Right lobe of liver (tissue), 6 donors: ENCODE measurements around the gene DDIAS. TPM values are rescaled to one million over a fixed set of nuclear protein-coding genes. Genes with fewer than 3 reads are reported as not detected.
"Not testable (repeated sequence)": the region's sequence is repeated elsewhere in the genome, so short reads cannot be mapped to it uniquely, and the experiment has no call there.

Experiments
- ATAC-seq, 4 donors: fragments of 200-7000 bp; cut with Tn5 transposase; one replicate each; pipeline ENCODE4 v1.9.1; 2020; ENCODE audit warnings: mild to moderate bottlenecking in 4 of 4, moderate library complexity in 4 of 4
- DNase-seq, 3 donors: peaks; one replicate each; pipeline ENCODE4 v3.0.0-alpha.2; 2020
- H3K27ac ChIP-seq, 3 donors: fragments of 200-600 bp; one replicate each; pipeline ENCODE4 v1.8.0; 2022
- H3K27me3 ChIP-seq, 2 donors: fragments of 200-600 bp; one replicate each; pipeline ENCODE4 v1.8.0; 2022
- H3K36me3 ChIP-seq, 4 donors: fragments of 200-600 bp; sonication (generic) in 1 of 4; one replicate each; pipeline versions ENCODE4 v1.5.1 to v1.8.0; 2017 to 2022; ENCODE audit warnings: control low read depth in 1 of 4
- H3K4me1 ChIP-seq, 4 donors: fragments of 200-600 bp; sonication (generic) in 1 of 4; one replicate each; pipeline versions ENCODE4 v1.5.1 to v1.8.0; 2017 to 2022; ENCODE audit warnings: control low read depth in 1 of 4
- H3K4me3 ChIP-seq, 3 donors: fragments of 200-600 bp; one replicate each; pipeline ENCODE4 v1.8.0; 2022
- H3K9me3 ChIP-seq, 4 donors: fragments of 200-600 bp; sonication (generic) in 1 of 4; one replicate each; pipeline versions ENCODE4 v1.5.1 to v1.8.0; 2017 to 2022; ENCODE audit warnings: control low read depth in 1 of 4
- POLR2A ChIP-seq: fragments of 450-650 bp; IDR thresholded peaks from one replicate; pipeline ENCODE4 v1.6.1; 2017; ENCODE audit warnings: antibody characterized with exemption, mild to moderate bottlenecking
- WGBS: methylation state at CpG from one replicate; pipeline ENCODE4 v1.1.6; 2018; ENCODE audit warnings: low coverage, low lambda C conversion rate; ENCODE audit not compliant: insufficient coverage; ENCODE audit errors: missing lambda C conversion rate; 5-methylcytosine and 5-hydroxymethylcytosine counted together
- intact Hi-C, 2 donors: fragments of 100-400 bp; cut with DNase I; formaldehyde crosslinking; loops; one replicate each; pipeline versions ENCODE4 v1.11.2 to v1.14.1; 2022
- total RNA-seq, 6 experiments: library from RNA; depleted of rRNA in 2 of 6; stranded (reverse); fragments of >200 nt in 2 of 6; fragmentation: NEBNext Ultra II Directional in 3 of 6; extraction: Animal tissue kit (Norgen Biotek cat#: 25700) in 3 of 6; gene quantifications; one replicate each; pipeline versions ENCODE4 v1.1.0 to v1.2.4, GENCODE V29; 2016 to 2023
- TF ChIP-seq, protein P1 (sequence below), 4 donors: fragments of 200-600 bp in 3 of 4; fragments of 450-650 bp in 1 of 4; IDR thresholded peaks; one replicate each; pipeline versions ENCODE4 v1.5.1 to v1.8.0; 2016 to 2022; ENCODE audit warnings: antibody characterized with exemption in 4 of 4, mild to moderate bottlenecking in 2 of 4
- donor health status: DM: no; HTN: yes; CAD: no.
- donor health status: DM: no; HTN: no; CAD: no.
- donor health status: DM: no; HTN: no; CAD: no.
- donor health status: DM: no; HTN: yes; CAD: no.
- donor health status: DM: no; HTN: yes; CAD: no.

The DDIAS gene
- total RNA-seq, 6 experiments from 2014 or later = 0.83 to 3.1 (median 1.2) TPM

DNA sequence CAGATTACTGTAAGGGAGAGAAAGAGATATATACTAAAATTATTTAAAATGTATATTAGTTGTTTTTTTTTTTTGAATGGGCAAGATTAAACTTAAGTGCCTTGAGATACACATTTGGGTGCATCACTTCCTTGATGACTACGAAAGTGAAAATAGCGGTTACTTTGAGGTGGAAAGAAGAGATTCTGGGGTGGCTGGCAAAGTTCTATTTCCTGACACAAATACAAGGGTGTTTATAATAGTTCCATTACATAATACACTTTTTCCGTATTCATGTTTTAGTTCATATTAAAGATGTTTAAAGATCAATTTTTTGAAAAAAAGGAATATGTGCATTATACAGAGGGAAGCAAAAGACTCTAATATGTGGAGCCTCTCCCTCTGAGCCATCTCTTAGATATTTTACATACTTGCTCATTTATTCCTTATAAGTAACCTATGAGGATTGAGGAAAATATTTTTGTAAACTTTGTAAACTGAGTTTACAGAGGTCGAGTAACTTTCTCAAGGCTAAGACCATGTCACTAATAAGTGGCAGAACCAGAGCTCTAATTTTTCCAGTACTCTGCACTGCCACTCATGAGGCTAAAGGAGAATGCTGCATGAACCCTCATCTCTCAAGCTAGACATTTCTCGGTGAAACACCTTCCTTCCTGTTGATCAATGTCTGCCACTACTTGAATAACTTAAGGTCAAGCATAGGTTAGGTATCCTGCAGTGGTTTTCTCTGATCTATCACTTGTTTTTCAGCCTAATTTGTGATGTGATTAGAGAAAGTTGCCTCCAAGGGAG is 58.6 kb downstream of the DDIAS start:
- TF ChIP-seq, protein P1, sequence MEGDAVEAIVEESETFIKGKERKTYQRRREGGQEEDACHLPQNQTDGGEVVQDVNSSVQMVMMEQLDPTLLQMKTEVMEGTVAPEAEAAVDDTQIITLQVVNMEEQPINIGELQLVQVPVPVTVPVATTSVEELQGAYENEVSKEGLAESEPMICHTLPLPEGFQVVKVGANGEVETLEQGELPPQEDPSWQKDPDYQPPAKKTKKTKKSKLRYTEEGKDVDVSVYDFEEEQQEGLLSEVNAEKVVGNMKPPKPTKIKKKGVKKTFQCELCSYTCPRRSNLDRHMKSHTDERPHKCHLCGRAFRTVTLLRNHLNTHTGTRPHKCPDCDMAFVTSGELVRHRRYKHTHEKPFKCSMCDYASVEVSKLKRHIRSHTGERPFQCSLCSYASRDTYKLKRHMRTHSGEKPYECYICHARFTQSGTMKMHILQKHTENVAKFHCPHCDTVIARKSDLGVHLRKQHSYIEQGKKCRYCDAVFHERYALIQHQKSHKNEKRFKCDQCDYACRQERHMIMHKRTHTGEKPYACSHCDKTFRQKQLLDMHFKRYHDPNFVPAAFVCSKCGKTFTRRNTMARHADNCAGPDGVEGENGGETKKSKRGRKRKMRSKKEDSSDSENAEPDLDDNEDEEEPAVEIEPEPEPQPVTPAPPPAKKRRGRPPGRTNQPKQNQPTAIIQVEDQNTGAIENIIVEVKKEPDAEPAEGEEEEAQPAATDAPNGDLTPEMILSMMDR (IDR thresholded peaks at IDR 0.05) = no peak
- TF ChIP-seq POLR2A = no peak
- no peaks in the 10 kb centered on the region for H3K4me1 ChIP-seq
- DNase-seq (no peak), ATAC-seq (peak in 1 of 4 donors; percentile 39)
- WGBS = 61% methylated on average over 5 of the region's 5 CpGs
- H3K27me3 ChIP-seq = no peaks in the 10 kb centered on the region
- no peak overlapping the region for H3K4me3 ChIP-seq
- H3K36me3 ChIP-seq = no peaks in the 10 kb centered on the region
- H3K9me3 ChIP-seq = no peaks in the 10 kb centered on the region
- H3K27ac ChIP-seq = no peak overlapping the region
- intact Hi-C loops = no loop called here

DNA sequence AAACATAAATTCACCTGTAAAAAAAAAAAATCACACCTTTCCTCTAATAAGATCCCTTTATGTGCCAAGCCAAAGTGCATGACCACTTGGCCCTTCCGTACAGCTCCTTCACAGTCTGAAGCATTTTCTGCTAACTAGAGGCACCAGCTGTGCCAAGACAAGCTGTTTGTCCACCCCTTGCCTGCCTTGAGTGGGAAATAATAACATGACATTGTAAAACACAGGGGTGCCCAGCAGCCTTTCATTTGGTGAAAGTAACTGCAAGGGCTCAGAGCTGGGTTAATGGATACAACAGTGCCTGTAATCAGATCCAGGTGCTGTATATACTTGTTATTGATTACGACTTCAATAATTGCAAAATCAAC is 59.2 kb downstream of the DDIAS start:
- ATAC-seq (no peak), DNase-seq (no peak)
- WGBS = 54% methylated on average over 2 of the region's 2 CpGs
- Histone ChIP-seq H3K36me3 (no peaks in the 10 kb centered on the region), H3K9me3 (no peaks in the 10 kb centered on the region), H3K27ac (no peak overlapping the region), H3K4me1 (no peaks in the 10 kb centered on the region), H3K4me3 (no peak overlapping the region), H3K27me3 (no peaks in the 10 kb centered on the region)
- intact Hi-C loops = no loop called here
- TF ChIP-seq, protein P1 (IDR thresholded peaks at IDR 0.05) = no peak
- no peak for TF ChIP-seq POLR2A

DNA sequence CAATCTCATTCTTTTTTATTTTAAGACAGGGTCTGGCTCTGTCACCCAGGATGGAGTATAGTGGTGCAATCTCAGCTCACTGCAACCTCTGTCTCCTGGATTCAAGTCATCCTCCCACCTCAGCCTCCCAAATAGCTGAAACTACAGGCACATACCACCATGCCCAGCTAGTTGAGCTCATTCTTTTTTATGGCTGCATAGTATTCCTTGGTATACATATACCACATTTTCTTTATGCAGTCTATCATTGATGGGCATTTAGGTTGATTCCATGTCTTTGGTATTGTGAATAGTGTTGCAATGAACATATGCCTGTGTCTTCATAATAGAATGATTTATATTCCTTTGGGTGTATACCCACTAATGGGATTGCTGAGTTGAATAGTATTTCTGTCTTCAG is 60.5 kb downstream of the DDIAS start:
- intact Hi-C loops, H3K27ac ChIP-seq, H3K9me3 ChIP-seq, H3K4me3 ChIP-seq, H3K4me1 ChIP-seq, H3K36me3 ChIP-seq, H3K27me3 ChIP-seq, ATAC-seq, DNase-seq: not testable (repeated sequence)

DNA sequence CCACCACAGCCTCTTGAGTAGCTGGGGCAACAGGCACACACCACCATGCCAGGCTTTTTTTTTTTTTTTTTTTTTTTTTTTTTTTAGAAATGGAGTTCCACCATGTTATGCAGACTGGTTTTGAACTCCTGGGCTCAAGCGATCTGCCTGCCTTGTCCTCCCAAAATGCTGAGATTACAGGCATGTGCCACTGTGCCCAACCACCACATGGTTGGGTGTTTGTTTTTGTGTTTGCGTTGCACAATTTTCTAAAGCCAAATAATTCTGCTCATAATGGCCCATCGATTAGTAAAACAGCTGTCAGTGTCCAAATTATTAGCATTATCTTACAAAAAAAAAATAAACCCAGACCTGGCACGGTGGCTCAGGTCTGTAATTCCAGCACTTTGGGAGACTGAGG is 65.8 kb downstream of the DDIAS start:
- ATAC-seq = peak; percentile 31 to 85 (median 40)
- Histone ChIP-seq H3K9me3 (no peaks in the 10 kb centered on the region), H3K27me3 (no peaks in the 10 kb centered on the region), H3K4me3 (no peak overlapping the region), H3K4me1 (no peaks in the 10 kb centered on the region), H3K27ac (no peak overlapping the region), H3K36me3 (no peaks in the 10 kb centered on the region)
- DNase-seq = no peak
- intact Hi-C loops = no loop called here
- WGBS = 56% methylated on average over 4 of the region's 4 CpGs
- TF ChIP-seq POLR2A = no peak
- TF ChIP-seq, protein P1 (IDR thresholded peaks at IDR 0.05) = no peak

DNA sequence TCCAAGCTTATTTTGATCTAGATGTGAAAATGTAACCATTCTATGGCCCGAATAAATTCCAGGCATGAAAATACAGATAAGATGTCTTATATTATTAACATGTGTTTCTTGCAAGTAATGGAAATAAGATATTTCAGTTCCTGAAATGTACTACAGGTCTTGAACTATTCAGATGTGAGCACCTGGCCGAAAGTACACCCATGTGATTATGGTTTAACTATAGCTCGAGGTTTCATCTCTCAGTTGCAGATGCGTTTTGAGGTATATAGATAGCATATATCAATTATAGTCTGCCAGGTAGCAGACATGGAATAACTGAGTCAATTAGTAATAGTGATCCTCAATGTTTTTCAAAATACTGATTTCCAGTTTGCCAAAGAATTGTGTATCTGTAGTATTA is 68.3 kb downstream of the DDIAS start:
- Histone ChIP-seq H3K27ac (no peak overlapping the region), H3K4me3 (no peak overlapping the region), H3K36me3 (no peaks in the 10 kb centered on the region), H3K9me3 (no peaks in the 10 kb centered on the region), H3K4me1 (no peaks in the 10 kb centered on the region), H3K27me3 (no peaks in the 10 kb centered on the region)
- 73% methylated on average over 4 of the region's 4 CpGs for WGBS
- no peak for DNase-seq
- ATAC-seq = no peak
- intact Hi-C loops = no loop called here
- TF ChIP-seq, protein P1 (IDR thresholded peaks at IDR 0.05) = no peak
- no peak for TF ChIP-seq POLR2A

DNA sequence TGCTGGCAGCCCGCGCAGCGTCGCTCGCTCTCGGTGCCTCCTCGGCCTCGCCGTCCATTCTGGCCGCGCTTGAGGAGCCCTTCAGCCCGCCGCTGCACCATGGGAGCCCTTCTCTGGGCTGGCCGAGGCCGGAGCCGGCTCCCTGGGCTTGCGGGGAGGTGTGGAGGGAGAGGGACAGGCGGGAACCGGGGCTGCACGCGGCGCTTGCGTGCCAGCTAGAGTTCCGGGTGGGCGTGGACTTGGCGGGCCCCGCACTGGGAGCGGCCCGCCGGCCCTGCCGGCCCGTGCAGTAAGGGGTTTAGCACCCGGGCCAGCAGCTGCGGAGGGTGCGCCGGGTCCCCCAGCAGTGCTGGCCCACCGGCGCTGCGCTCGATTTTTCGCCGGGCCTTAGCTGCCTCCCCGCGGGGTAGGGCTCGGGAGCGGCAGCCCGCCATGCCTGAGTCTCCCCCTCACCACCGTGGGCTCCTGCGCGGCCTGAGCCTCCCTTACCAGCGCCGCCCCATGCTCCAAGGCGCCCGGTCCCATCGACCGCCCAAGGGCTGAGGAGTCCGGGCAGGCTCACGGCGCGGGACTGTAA is 69.1 kb downstream of the DDIAS start:
- H3K27ac ChIP-seq, H3K4me3 ChIP-seq, intact Hi-C loops, DNase-seq, H3K27me3 ChIP-seq, H3K9me3 ChIP-seq, H3K4me1 ChIP-seq, H3K36me3 ChIP-seq: not testable (repeated sequence)
- ATAC-seq = peak in 1 of 4 donors; percentile 36
- 89% methylated on average over 18 of the region's 60 CpGs for WGBS

DNA sequence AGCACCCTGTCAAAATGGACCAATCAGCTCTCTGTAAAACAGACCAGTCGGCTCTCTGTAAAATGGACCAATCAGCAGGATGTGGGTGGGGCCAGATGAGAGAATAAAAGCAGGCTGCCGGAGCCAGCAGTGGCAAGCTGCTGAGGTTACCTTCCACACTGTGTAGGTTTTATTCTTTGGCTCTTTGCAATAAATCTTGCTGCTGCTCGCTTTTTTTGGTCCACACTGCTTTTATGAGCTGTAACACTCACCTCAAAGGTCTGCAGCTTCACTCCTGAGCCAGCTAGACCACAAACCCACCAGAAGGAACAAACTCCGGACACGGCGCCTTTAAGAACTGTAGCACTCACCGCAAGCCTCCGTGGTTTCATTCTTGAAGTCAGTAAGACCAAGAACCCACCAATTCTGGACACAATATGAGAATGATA is 70.0 kb downstream of the DDIAS start:
- H3K4me3 ChIP-seq, H3K27me3 ChIP-seq, intact Hi-C loops, ATAC-seq, H3K4me1 ChIP-seq, DNase-seq, H3K27ac ChIP-seq, H3K36me3 ChIP-seq, H3K9me3 ChIP-seq: not testable (repeated sequence)
- 72% methylated on average over 8 of the region's 8 CpGs for WGBS
